Vagina (tissue), 2 donors: ENCODE results near the gene TIMP3. TPM values are rescaled to one million over a fixed set of nuclear protein-coding genes. Genes with fewer than 3 reads are reported as not detected.
"Not testable (repeated sequence)": the region's sequence is repeated elsewhere in the genome, so short reads cannot be mapped to it uniquely, and the experiment has no call there.

Experiments used
- DNase-seq, 2 donors: peaks; one replicate each; pipeline ENCODE4 v3.0.0-alpha.2; 2017; ENCODE audit errors: extremely low spot score in 2 of 2
- H3K27ac ChIP-seq: fragments of 200-600 bp; sonication (generic); one replicate; pipeline ENCODE4 v1.5.1; 2019
- H3K27me3 ChIP-seq: fragments of 200-600 bp; sonication (generic); one replicate; pipeline ENCODE4 v1.5.1; 2019
- H3K36me3 ChIP-seq, 2 donors: fragments of 200-600 bp; sonication (generic); one replicate each; pipeline ENCODE4 v1.5.1; 2017 to 2019
- H3K4me1 ChIP-seq: fragments of 200-600 bp; sonication (generic); one replicate; pipeline ENCODE4 v1.5.1; 2019
- H3K4me3 ChIP-seq, 2 donors: fragments of 200-600 bp; sonication (generic); 1 replicate in 1 of 2; 2 replicates in 1 of 2; pipeline ENCODE4 v1.5.1; 2016 to 2019
- H3K9me3 ChIP-seq: fragments of 200-600 bp; sonication (generic); one replicate; pipeline ENCODE4 v1.5.1; 2019
- POLR2A ChIP-seq, 2 donors: fragments of 450-650 bp; IDR thresholded peaks; one replicate each; pipeline ENCODE4 v1.6.1; 2017; ENCODE audit warnings: antibody characterized with exemption in 2 of 2, mild to moderate bottlenecking in 2 of 2, moderate library complexity in 2 of 2
- POLR2AphosphoS5 ChIP-seq, 2 donors: sonication (generic); formaldehyde crosslinking; IDR thresholded peaks; one replicate each; pipeline ENCODE4 v1.9.0; 2017; ENCODE audit warnings: antibody characterized with exemption in 2 of 2, mild to moderate bottlenecking in 2 of 2, low read depth in 1 of 2; ENCODE audit not compliant: insufficient read depth in 1 of 2
- intact Hi-C: fragments of 100-400 bp; cut with DNase I; formaldehyde crosslinking; loops from one replicate; pipeline ENCODE4 v1.15.1; 2023
- total RNA-seq: library from RNA; depleted of rRNA; stranded (reverse); fragments of >200 nt; gene quantifications from one replicate; pipeline ENCODE4 v1.2.3, GENCODE V29; 2016
- TF ChIP-seq, protein P1 (sequence below), 3 experiments: fragments of 450-650 bp in 2 of 3; fragments of 200-600 bp in 1 of 3; sonication (generic) in 1 of 3; IDR thresholded peaks; one replicate each; pipeline ENCODE4 v1.5.1; 2017 to 2019; ENCODE audit warnings: antibody characterized with exemption in 3 of 3, mild to moderate bottlenecking in 2 of 3, moderate library complexity in 2 of 3

The TIMP3 gene
- total RNA-seq, 1 donor from 2014 or later: 262 TPM

GRCh38 chr22:32866953-32867352 is 65.4 kb downstream of the TIMP3 start:
- intact Hi-C loops: no loop called here
- no peaks in the 10 kb centered on the region for H3K4me1 ChIP-seq
- H3K36me3 ChIP-seq: peaks cover 0 to 4% of the 10 kb centered on the region in 2 donors
- H3K4me3 ChIP-seq: no peak overlapping the region
- no peak for DNase-seq
- no peaks in the 10 kb centered on the region for H3K27me3 ChIP-seq
- TF ChIP-seq, protein P1, sequence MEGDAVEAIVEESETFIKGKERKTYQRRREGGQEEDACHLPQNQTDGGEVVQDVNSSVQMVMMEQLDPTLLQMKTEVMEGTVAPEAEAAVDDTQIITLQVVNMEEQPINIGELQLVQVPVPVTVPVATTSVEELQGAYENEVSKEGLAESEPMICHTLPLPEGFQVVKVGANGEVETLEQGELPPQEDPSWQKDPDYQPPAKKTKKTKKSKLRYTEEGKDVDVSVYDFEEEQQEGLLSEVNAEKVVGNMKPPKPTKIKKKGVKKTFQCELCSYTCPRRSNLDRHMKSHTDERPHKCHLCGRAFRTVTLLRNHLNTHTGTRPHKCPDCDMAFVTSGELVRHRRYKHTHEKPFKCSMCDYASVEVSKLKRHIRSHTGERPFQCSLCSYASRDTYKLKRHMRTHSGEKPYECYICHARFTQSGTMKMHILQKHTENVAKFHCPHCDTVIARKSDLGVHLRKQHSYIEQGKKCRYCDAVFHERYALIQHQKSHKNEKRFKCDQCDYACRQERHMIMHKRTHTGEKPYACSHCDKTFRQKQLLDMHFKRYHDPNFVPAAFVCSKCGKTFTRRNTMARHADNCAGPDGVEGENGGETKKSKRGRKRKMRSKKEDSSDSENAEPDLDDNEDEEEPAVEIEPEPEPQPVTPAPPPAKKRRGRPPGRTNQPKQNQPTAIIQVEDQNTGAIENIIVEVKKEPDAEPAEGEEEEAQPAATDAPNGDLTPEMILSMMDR (IDR thresholded peaks at IDR 0.05): no peak
- TF ChIP-seq POLR2A (IDR thresholded peaks at IDR 0.05) (no peak), POLR2AphosphoS5 (IDR thresholded peaks at IDR 0.05; ENCODE audit: insufficient read depth in 1 of 2, low read depth in 1 of 2) (no peak)
- no peak overlapping the region for H3K27ac ChIP-seq
- no peaks in the 10 kb centered on the region for H3K9me3 ChIP-seq

GRCh38 chr22:32868946-32869345 is 67.4 kb downstream of the TIMP3 start:
- Histone ChIP-seq H3K4me1 (no peaks in the 10 kb centered on the region), H3K4me3 (no peak overlapping the region), H3K9me3 (no peaks in the 10 kb centered on the region), H3K36me3 (no peaks in the 10 kb centered on the region), H3K27ac (no peak overlapping the region), H3K27me3 (no peaks in the 10 kb centered on the region)
- intact Hi-C loops: no loop called here
- no peak for TF ChIP-seq POLR2A (IDR thresholded peaks at IDR 0.05)
- TF ChIP-seq POLR2AphosphoS5 (IDR thresholded peaks at IDR 0.05; ENCODE audit: insufficient read depth in 1 of 2, low read depth in 1 of 2): no peak
- TF ChIP-seq, protein P1 (IDR thresholded peaks at IDR 0.05): no peak
- DNase-seq: no peak

DNA sequence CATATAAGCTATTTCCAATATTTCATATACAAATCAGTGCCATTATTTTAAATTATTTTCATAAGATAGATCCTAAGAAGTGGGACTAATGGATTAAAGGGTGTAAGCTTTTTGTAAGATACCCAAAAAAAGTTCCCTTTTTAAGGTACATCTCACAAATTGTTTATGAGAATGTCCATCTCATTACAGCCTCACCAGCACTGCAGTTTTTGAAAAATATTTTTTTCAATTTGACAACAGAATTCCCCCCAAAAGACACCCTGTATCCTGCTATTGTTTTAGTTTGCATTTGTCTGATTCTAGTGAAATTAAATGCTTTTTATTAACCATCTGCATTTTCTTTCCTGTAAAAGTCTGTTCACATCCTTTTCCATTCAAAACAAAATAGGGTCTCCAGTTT is 69.0 kb downstream of the TIMP3 start:
- H3K9me3 ChIP-seq: no peaks in the 10 kb centered on the region
- no peaks in the 10 kb centered on the region for H3K36me3 ChIP-seq
- no peak overlapping the region for H3K27ac ChIP-seq
- intact Hi-C loops: no loop called here
- no peak for DNase-seq
- no peaks in the 10 kb centered on the region for H3K4me1 ChIP-seq
- no peaks in the 10 kb centered on the region for H3K27me3 ChIP-seq
- no peak overlapping the region for H3K4me3 ChIP-seq
- TF ChIP-seq POLR2AphosphoS5 (IDR thresholded peaks at IDR 0.05; ENCODE audit: insufficient read depth in 1 of 2, low read depth in 1 of 2): no peak
- no peak for TF ChIP-seq POLR2A (IDR thresholded peaks at IDR 0.05)
- TF ChIP-seq, protein P1 (IDR thresholded peaks at IDR 0.05): no peak

- H3K27me3 ChIP-seq, H3K4me1 ChIP-seq, H3K9me3 ChIP-seq, DNase-seq, intact Hi-C loops, H3K36me3 ChIP-seq, H3K27ac ChIP-seq, H3K4me3 ChIP-seq: not testable (repeated sequence)
Measured at GRCh38 chr22:32873604-32874003, 72.1 kb downstream of the TIMP3 start.

DNA sequence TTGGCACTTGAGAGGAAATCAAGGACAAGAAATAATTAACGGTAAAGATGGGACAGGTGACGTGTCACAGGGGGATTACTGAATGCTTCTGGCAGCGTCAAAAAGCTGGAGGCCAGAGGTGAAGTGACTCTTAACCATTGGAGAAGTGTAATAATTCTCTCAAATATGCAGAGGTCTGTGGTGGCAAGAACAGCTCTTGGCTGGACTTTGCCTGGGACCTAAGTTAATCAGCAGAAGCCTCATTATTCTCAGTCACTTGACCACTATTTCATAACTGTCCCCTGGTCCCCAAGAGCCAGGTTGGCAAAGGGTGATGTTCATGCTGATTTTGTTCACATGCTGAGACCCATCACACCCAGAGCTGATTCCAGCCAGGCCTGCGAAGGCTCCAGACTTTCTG is 72.9 kb downstream of the TIMP3 start:
- Histone ChIP-seq H3K4me3 (no peak overlapping the region), H3K9me3 (no peaks in the 10 kb centered on the region), H3K36me3 (no peaks in the 10 kb centered on the region), H3K27ac (no peak overlapping the region), H3K27me3 (no peaks in the 10 kb centered on the region), H3K4me1 (no peaks in the 10 kb centered on the region)
- intact Hi-C loops: no loop called here
- TF ChIP-seq POLR2A (IDR thresholded peaks at IDR 0.05) (no peak), POLR2AphosphoS5 (IDR thresholded peaks at IDR 0.05; ENCODE audit: insufficient read depth in 1 of 2, low read depth in 1 of 2) (no peak)
- TF ChIP-seq, protein P1 (IDR thresholded peaks at IDR 0.05): no peak
- DNase-seq: no peak

DNA sequence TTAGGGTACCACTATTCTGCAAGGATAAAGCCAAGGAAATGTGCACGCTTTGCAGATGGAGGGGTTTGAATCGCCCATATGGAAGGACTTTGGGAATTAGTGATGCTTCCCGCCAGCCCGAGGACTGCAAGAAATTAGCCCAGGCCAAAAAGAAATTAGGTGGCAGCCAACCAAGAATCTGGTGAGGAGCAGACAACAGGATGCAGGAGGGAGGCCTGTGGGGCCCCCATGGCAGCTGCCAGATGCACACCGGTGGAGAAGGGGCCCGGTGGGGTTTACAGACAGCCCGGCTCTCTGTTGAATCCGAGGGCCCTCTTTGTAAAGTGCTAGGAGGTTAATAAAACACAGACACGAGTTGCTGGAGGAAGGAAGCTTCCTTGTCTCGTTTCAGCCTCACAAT is 73.5 kb downstream of the TIMP3 start:
- Histone ChIP-seq H3K27me3 (no peaks in the 10 kb centered on the region), H3K4me1 (no peaks in the 10 kb centered on the region), H3K36me3 (no peaks in the 10 kb centered on the region), H3K9me3 (no peaks in the 10 kb centered on the region), H3K4me3 (no peak overlapping the region), H3K27ac (no peak overlapping the region)
- no peak for DNase-seq
- TF ChIP-seq POLR2A (IDR thresholded peaks at IDR 0.05) (no peak), POLR2AphosphoS5 (IDR thresholded peaks at IDR 0.05; ENCODE audit: insufficient read depth in 1 of 2, low read depth in 1 of 2) (no peak)
- TF ChIP-seq, protein P1 (IDR thresholded peaks at IDR 0.05): no peak
- intact Hi-C loops: no loop called here
